ENCODE data around the gene PIP. TPM values are rescaled to one million over a fixed set of nuclear protein-coding genes. Genes with fewer than 3 reads are reported as not detected.
A peak's percentile ranks its signal among the peaks of the same experiment; 100 is the strongest.
"Not testable (repeated sequence)": the region's sequence is repeated elsewhere in the genome, so short reads cannot be mapped to it uniquely, and the experiment has no call there.

The PIP gene
- total RNA-seq, 1 donor from 2014 or later, result 12.6 TPM

GRCh38 chr7:143130541-143130940 is 1.3 kb upstream of the PIP start:
- H3K27ac ChIP-seq, result no peak overlapping the region
- intact Hi-C loops (cut with DNase I), result no loop called here
- no peaks in the 10 kb centered on the region for H3K36me3 ChIP-seq
- H3K9me3 ChIP-seq, result peaks cover under 1% of the 10 kb centered on the region
- DNase-seq (no peak), ATAC-seq (no peak)
- no peaks in the 10 kb centered on the region for H3K27me3 ChIP-seq (ENCODE audit: low read depth)
- no peaks in the 10 kb centered on the region for H3K4me1 ChIP-seq
- TF ChIP-seq CTCF (IDR thresholded peaks at IDR 0.05), result no peak
- H3K4me3 ChIP-seq, result no peak overlapping the region

- TF ChIP-seq CTCF (IDR thresholded peaks at IDR 0.05), result no peak
- Histone ChIP-seq H3K9me3 (no peaks in the 10 kb centered on the region), H3K4me3 (no peak overlapping the region), H3K27me3 (ENCODE audit: low read depth) (no peaks in the 10 kb centered on the region), H3K36me3 (no peaks in the 10 kb centered on the region), H3K27ac (no peak overlapping the region), H3K4me1 (no peaks in the 10 kb centered on the region)
- DNase-seq (no peak), ATAC-seq (no peak)
- intact Hi-C loops (cut with DNase I), result no loop called here
Measured at GRCh38 chr7:143147070-143147469, 15.2 kb downstream of the PIP start.

GRCh38 chr7:143148050-143148449 is 16.2 kb downstream of the PIP start:
- H3K9me3 ChIP-seq, result no peaks in the 10 kb centered on the region
- H3K27me3 ChIP-seq (ENCODE audit: low read depth), result no peaks in the 10 kb centered on the region
- intact Hi-C loops (cut with DNase I), result no loop called here
- DNase-seq (no peak), ATAC-seq (no peak)
- H3K4me3 ChIP-seq, result no peak overlapping the region
- H3K27ac ChIP-seq, result no peak overlapping the region
- no peak for TF ChIP-seq CTCF (IDR thresholded peaks at IDR 0.05)
- no peaks in the 10 kb centered on the region for H3K36me3 ChIP-seq
- H3K4me1 ChIP-seq, result no peaks in the 10 kb centered on the region

- Histone ChIP-seq H3K36me3 (no peaks in the 10 kb centered on the region), H3K4me3 (no peak overlapping the region), H3K4me1 (no peaks in the 10 kb centered on the region), H3K9me3 (no peaks in the 10 kb centered on the region), H3K27me3 (ENCODE audit: low read depth) (no peaks in the 10 kb centered on the region), H3K27ac (no peak overlapping the region)
- TF ChIP-seq CTCF (IDR thresholded peaks at IDR 0.05), result no peak
- DNase-seq (no peak), ATAC-seq (no peak)
- intact Hi-C loops (cut with DNase I), result no loop called here
Measured at GRCh38 chr7:143148651-143149050, 16.8 kb downstream of the PIP start.

- H3K27me3 ChIP-seq (ENCODE audit: low read depth); DNase-seq; ATAC-seq; H3K36me3 ChIP-seq; H3K9me3 ChIP-seq; H3K27ac ChIP-seq; H3K4me1 ChIP-seq; intact Hi-C loops (cut with DNase I); H3K4me3 ChIP-seq: not testable (repeated sequence)
Measured at GRCh38 chr7:143150696-143151095, 18.8 kb downstream of the PIP start.

GRCh38 chr7:143158617-143159016 is 26.7 kb downstream of the PIP start:
- ATAC-seq; H3K36me3 ChIP-seq; H3K9me3 ChIP-seq; H3K4me1 ChIP-seq; H3K27me3 ChIP-seq (ENCODE audit: low read depth); intact Hi-C loops (cut with DNase I); H3K27ac ChIP-seq; DNase-seq; H3K4me3 ChIP-seq: not testable (repeated sequence)

- Histone ChIP-seq H3K4me3 (no peak overlapping the region), H3K4me1 (no peaks in the 10 kb centered on the region), H3K27ac (no peak overlapping the region), H3K27me3 (ENCODE audit: low read depth) (no peaks in the 10 kb centered on the region), H3K36me3 (no peaks in the 10 kb centered on the region), H3K9me3 (peaks cover 1% of the 10 kb centered on the region)
- peak in 1 of 2 donors; percentile 42 for ATAC-seq
- no peak for DNase-seq
- TF ChIP-seq CTCF (IDR thresholded peaks at IDR 0.05), result no peak
- intact Hi-C loops (cut with DNase I), result no loop called here
Measured at GRCh38 chr7:143171697-143172096, 39.8 kb downstream of the PIP start.

Data from lower lobe of right lung (tissue), 2 donors.